Measurements from ENCODE around the gene PIM3.
"Not testable (repeated sequence)": the region's sequence is repeated elsewhere in the genome, so short reads cannot be mapped to it uniquely, and the experiment has no call there.

The PIM3 gene

GRCh38 chr22:49976439-49977175, 16.0 kb downstream of the PIM3 start:
- Histone ChIP-seq H3K27ac (no peak overlapping the region), H3K4me3 (no peak overlapping the region)
- DNase-seq (ENCODE audit: low spot score): no peak
- no peak for TF ChIP-seq CTCF (IDR thresholded peaks at IDR 0.05)

GRCh38 chr22:49977578-49977977, 17.0 kb downstream of the PIM3 start:
- no peak for TF ChIP-seq CTCF (IDR thresholded peaks at IDR 0.05)
- no peak for DNase-seq (ENCODE audit: low spot score)
- no peak overlapping the region for H3K27ac ChIP-seq
- no peak overlapping the region for H3K4me3 ChIP-seq

DNA sequence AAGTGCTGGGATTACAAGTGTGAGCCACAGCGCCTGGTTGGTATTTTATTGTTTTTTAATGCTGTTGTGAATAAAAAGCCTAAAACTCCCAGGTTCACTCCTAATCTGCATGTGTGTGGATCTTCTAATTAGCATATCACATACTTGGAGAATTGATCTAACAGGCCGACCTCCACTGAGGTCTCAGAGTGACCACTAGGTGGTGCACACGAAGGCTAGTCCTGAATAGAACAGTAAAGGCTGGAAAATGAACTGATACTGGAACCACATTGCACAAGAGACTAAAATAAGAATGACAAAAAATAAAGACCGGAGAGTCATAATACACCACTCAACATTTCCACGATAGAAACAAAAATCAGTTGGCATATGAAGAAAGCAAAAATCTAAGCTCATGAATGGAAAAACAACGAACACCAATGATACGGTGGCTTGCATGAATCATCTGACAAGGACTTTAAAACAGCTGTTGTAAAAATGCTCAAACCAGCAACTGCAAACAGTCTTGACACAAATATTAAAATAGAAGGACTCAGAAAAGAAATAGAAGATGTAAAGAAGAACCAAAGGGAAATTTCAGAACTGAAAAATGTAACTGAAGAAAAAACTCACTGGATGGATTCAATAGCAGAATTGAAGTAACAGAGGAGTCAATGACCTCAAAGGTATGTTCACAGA, 19.2 kb downstream of the PIM3 start:
- TF ChIP-seq CTCF (IDR thresholded peaks at IDR 0.05): no peak
- DNase-seq (ENCODE audit: low spot score): no peak
- no peak overlapping the region for H3K4me3 ChIP-seq
- H3K27ac ChIP-seq: no peak overlapping the region

- DNase-seq (ENCODE audit: low spot score); H3K27ac ChIP-seq; H3K4me3 ChIP-seq: not testable (repeated sequence)
Measured at GRCh38 chr22:49981799-49982198, 21.2 kb downstream of the PIM3 start.

GRCh38 chr22:49983148-49984042, 22.8 kb downstream of the PIM3 start:
- no peak for TF ChIP-seq CTCF (IDR thresholded peaks at IDR 0.05)
- no peak overlapping the region for H3K27ac ChIP-seq
- peak overlapping the region; percentile 63 for H3K4me3 ChIP-seq
- no peak for DNase-seq (ENCODE audit: low spot score)

- Histone ChIP-seq H3K27ac (no peak overlapping the region), H3K4me3 (no peak overlapping the region)
- no peak for DNase-seq (ENCODE audit: low spot score)
- no peak for TF ChIP-seq CTCF (IDR thresholded peaks at IDR 0.05)
Measured at GRCh38 chr22:49986325-49986724, 25.8 kb downstream of the PIM3 start.

GRCh38 chr22:49989826-49990225, 29.3 kb downstream of the PIM3 start:
- H3K27ac ChIP-seq; DNase-seq (ENCODE audit: low spot score); H3K4me3 ChIP-seq: not testable (repeated sequence)
